Measurements from ENCODE around the gene MC4R.

Gene MC4R

GRCh38 chr18:60322591-60322990 is 50.0 kb downstream of the MC4R start:
- DNase-seq = no peak
